Activated effector memory CD4-positive, alpha-beta T cell treated with Interleukin-2 at 50 U/mL for 16 hours (primary cell): ENCODE data around the gene ADGRB2.

Experiments
- DNase-seq: peaks from one replicate; pipeline ENCODE4 v3.0.0-alpha.2; 2020

ADGRB2 gene, protein sequence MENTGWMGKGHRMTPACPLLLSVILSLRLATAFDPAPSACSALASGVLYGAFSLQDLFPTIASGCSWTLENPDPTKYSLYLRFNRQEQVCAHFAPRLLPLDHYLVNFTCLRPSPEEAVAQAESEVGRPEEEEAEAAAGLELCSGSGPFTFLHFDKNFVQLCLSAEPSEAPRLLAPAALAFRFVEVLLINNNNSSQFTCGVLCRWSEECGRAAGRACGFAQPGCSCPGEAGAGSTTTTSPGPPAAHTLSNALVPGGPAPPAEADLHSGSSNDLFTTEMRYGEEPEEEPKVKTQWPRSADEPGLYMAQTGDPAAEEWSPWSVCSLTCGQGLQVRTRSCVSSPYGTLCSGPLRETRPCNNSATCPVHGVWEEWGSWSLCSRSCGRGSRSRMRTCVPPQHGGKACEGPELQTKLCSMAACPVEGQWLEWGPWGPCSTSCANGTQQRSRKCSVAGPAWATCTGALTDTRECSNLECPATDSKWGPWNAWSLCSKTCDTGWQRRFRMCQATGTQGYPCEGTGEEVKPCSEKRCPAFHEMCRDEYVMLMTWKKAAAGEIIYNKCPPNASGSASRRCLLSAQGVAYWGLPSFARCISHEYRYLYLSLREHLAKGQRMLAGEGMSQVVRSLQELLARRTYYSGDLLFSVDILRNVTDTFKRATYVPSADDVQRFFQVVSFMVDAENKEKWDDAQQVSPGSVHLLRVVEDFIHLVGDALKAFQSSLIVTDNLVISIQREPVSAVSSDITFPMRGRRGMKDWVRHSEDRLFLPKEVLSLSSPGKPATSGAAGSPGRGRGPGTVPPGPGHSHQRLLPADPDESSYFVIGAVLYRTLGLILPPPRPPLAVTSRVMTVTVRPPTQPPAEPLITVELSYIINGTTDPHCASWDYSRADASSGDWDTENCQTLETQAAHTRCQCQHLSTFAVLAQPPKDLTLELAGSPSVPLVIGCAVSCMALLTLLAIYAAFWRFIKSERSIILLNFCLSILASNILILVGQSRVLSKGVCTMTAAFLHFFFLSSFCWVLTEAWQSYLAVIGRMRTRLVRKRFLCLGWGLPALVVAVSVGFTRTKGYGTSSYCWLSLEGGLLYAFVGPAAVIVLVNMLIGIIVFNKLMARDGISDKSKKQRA (N-terminal part only)

DNA sequence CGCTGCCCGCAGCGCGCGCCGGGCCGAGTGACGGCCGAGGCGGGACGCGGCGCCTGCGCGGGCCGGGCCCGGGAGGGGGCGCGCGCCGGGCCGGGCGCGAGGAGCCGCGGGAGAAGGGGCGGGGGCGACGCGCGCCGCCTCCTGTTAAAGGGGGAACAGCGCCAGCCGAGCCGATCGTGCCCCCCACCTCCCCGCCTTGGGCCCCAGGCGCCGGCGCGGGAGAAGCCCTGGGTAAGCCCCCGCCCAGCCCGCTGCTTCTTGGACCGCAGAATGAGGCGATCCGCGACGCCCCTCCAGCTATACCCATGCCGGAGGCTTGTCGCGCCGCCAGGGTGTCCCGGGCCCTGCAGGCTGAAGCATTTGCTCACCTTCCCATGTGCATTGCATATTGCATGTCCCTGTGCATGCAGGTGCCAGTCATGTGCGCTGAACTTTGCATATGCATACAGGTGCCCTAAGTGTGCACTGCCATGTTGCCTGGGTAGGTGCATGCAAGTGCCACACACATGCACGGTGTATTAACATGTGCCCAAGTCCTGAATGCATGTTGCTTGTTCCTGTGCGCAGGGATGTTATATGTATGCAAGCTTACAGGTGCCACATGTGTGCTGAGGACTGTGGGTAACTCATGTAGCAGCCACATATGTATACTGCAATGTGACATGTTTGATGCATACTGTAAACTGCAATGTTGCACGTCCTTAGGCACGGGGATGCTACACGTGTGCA lies at the start of gene ADGRB2:
TSS of gene ADGRB2 (minus strand) at position 29 of the 729 bp plus-strand sequence. CDS start 7,119 bp downstream, outside the sequence.
- DNase-seq = no peak

- no peak for DNase-seq
These were observed 48.2 kb upstream of the ADGRB2 start for GRCh38 chr1:31812158-31812829.

DNA sequence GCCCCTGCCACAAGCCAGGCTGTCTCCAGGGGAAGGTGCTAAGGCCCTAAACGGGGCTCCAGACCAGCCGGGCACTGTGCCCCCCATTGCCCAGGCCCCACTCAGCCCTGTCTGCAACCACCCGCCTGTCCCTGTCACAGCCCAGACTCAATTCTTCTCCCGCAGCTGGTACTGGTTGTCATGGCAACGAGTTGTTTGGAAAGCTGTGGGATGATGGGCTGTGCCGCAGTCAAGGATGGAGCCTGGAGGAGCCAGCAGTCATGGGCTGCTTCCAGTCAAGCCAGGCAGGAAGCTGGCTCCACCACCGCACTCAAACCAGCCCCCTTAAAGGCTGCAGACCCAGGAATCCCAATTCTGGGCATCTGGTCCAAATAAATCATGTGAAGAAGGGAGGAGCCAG lies 47.5 kb upstream of the ADGRB2 start:
- no peak for DNase-seq

DNA sequence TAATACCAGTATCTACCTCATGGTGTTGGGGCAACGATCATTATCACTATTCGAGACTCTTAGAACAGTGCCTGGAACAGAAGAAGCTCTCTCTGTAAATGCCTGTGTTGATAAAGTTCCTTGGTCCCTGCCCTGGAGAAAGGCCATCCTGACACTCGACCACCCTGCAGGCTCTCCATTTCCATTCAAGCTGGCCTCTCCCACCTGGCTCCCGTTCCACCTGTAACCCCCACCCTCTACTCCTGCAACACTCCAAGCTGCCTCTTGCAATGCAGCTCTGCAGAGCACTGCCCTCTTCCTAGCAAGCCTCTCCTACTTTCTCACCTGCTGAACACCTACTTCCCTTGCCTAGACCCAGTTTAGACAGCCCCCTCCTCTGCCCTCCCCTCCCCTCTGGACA lies 45.6 kb upstream of the ADGRB2 start:
- DNase-seq = no peak

DNA sequence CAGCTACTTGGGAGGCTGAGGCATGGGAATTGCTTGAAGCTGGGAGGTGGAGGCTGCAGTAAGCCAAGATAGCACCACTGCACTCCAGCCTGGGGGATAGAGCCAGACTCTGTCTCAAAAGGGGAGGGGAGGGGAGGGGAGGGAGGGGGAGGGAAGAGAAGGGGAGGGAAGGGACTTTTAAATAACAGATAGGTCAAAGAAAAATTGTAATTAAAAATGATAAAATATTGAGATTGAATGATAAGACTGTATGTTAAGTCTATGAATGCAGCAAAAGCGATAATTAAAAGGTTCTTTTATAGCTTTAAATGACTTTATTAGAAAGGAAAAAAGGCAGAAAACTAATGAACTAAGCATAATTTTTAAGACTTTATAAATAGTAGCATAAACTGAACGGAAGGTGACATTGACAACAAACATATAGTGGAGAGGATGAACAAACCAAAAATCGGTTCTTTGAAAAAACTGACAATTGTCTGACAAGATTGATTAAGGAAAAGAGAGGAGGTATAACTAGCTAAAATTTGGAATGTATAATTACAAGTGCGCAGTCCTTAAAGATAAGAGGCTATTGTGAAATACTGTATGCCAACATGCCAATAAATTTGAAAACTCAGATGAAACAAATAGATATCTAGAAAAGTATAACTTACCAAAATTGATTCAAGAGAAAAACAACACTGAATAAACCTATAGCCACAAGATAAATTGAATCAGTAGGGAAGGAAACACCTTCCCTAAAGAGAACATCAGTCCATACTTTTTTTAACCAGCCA lies 43.3 kb upstream of the ADGRB2 start:
- DNase-seq = no peak

DNA sequence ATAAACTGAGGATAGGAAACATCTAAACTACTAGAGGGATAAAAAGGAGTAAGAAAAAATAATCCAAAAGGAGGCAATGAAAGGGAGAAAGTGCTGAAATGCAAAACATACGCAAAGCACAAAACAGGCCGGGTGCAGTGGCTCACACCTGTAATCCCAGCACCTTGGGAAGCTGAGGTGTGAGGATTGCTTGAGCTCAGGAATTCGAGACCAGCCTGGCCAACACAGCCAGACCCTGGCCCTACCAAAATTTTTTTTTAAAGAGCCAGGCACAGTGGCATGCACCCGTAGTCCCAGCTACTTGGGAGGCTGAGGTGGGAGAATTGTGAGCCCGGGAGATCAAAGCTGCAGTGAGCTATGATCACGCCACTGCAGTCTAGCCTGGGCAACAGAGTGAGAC lies 41.2 kb upstream of the ADGRB2 start:
- DNase-seq = no peak

- no peak for DNase-seq
These were observed 40.0 kb upstream of the ADGRB2 start for GRCh38 chr1:31804098-31804497.

- DNase-seq = no peak
These were observed 39.5 kb upstream of the ADGRB2 start for GRCh38 chr1:31803610-31804009.

GRCh38 chr1:31802190-31803150 lies 38.3 kb upstream of the ADGRB2 start:
- DNase-seq = no peak

DNA sequence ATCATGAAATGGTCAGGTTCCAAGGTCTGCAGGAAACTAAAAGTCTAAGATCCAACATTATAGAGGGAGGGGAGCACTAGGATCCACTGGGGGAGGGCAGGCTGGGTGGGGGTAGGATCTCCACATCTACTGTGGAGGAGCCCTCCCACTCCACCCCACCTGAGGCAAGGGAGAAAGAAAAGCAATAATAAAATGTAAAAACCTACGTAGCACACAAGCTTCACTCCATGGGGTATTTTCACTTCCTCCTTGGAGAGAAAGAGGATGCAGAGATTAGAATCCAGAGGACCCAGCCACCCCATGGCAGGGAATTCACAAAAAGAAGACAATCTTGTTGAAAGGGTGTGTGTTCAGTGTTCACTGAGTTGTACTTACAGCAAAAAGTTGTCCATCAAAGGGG lies 37.3 kb upstream of the ADGRB2 start:
- no peak for DNase-seq

GRCh38 chr1:31800674-31800967 lies 36.5 kb upstream of the ADGRB2 start:
- DNase-seq = no peak

- no peak for DNase-seq
These were observed 35.9 kb upstream of the ADGRB2 start for GRCh38 chr1:31799895-31800673.

DNA sequence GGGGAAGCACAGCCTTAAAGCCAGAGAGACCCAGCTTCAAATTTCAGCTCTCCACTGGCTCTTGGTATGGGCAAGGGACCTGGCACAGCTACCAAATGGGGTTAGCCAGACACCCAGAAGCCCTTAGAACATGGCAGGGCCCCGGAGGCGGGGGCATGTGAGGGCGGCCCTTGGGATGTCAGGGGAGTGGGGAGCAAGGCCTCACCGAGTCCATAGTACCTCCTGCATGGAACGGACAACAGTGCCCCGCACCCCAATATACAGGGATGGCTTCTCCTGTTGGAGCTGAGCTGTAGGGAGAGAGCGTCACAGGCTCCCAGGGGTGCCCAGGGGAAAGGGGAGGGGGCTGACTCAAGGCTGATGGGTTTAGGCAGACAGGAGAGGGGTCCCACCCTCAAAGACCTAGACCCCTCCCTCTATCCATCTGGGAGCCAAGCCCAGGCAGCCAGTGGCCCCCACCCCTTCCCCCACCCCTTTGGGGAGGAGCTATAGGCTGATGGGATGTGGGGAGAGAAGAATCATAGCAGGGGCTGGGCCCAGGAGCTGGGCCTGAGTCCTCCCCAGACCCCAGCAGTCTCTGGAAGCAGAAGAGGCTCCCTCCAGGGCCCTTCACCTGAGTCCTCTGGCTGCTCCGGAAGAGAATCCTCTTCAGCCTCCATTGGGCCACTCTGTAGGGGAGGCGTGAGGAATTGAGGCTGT lies 35.2 kb upstream of the ADGRB2 start:
- DNase-seq = no peak

GRCh38 chr1:31798433-31799195 lies 34.5 kb upstream of the ADGRB2 start:
- no peak for DNase-seq

GRCh38 chr1:31798086-31798432 lies 33.9 kb upstream of the ADGRB2 start:
- DNase-seq = no peak

GRCh38 chr1:31797216-31797615 lies 33.1 kb upstream of the ADGRB2 start:
- DNase-seq = no peak

DNA sequence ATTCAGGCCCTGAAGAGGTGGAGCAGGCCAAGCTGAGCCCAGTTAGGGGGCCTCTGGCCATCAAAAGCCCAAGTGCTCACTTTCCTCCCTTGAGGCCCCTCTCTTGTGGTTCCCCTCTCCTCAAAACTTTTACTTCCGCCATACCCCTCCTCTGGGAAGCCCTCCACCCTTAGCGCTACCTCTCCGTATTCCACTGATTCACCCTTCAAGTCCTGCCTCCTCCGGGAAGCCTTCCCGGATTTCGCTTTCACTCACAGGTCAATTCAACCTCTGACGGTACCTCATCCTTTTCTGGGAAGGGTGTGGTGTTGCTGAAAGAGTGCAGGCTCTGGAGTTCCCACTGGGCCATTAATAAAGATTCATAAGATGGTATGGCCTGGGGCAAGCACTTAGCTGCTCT lies 32.6 kb upstream of the ADGRB2 start:
- no peak for DNase-seq
